Measurements from ENCODE around the gene ZBTB14.

DNA sequence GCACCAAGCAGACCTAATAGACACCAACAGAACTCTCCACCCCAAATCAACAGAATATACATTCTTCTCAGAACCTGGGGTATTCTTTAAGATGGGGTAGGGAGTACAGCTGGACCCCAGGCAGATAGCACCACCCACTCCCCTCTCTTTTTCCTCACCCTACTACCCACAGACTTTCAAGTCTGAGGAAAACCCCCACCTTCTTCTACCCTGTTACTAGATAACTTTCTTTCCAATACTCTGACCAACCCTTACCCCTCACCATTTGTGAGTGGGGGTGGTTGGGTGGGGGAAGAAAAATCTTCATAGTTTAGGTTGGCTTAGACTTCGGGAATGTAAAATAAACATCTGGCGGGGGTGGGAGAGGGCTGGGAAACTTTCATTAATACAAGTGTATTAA is 20.3 kb upstream of the ZBTB14 start:
- no peak for TF ChIP-seq EZH2 (IDR thresholded peaks at IDR 0.05; ENCODE audit: insufficient read depth, poor library complexity, severe bottlenecking)
- no peak for TF ChIP-seq EZH2phosphoT487 (IDR thresholded peaks at IDR 0.05; ENCODE audit: insufficient read depth, low read depth)
